H1 (cell line): Measurements from ENCODE around the gene DCUN1D4. TPM values are rescaled to one million over a fixed set of nuclear protein-coding genes. Genes with fewer than 3 reads are reported as not detected.

Experiments
- CTCF ChIA-PET: fragments of 300-600 bp; sonication (Branson Sonifier 250); formaldehyde crosslinking; loops from one replicate; lab custom pipeline; 2021; ENCODE audit not compliant: partially characterized antibody; lab: Charles Lee
- POLR2A ChIA-PET: fragments of 300-600 bp; sonication (Branson Sonifier 250); formaldehyde crosslinking; loops from one replicate; lab custom pipeline; 2021; ENCODE audit warnings: inconsistent platforms; ENCODE audit not compliant: partially characterized antibody; lab: Charles Lee
- DNase-seq, 2 experiments: peaks; one replicate each; pipeline versions ENCODE4 v3.0.0 to v3.0.0-alpha.2; 2010 to 2022; ENCODE audit warnings: low spot score in 2 of 2, low read depth in 1 of 2, mixed read lengths in 1 of 2
- FAIRE-seq: peaks from 2 replicates; lab custom pipeline; 2011; peaks lifted over from hg19 to GRCh38; lab: Jason Lieb, UNC
- H2AFZ ChIP-seq: 2 replicates; pipeline ENCODE4 v1.8.1; 2012; ENCODE audit warnings: low read length, inconsistent platforms
- H2AK5ac ChIP-seq: 2 replicates; pipeline ENCODE4 v1.6.1; 2013; ENCODE audit warnings: low read depth, low read length
- H2BK120ac ChIP-seq: replicated peaks from 2 replicates; pipeline ENCODE3; 2013; ENCODE audit warnings: low read depth, low read length, inconsistent platforms
- H2BK12ac ChIP-seq: 2 replicates; pipeline ENCODE4 v1.6.1; 2013; ENCODE audit warnings: low read depth, low read length
- H2BK15ac ChIP-seq: 2 replicates; pipeline ENCODE4 v1.6.1; 2013; ENCODE audit warnings: low read length
- H2BK20ac ChIP-seq: 2 replicates; pipeline ENCODE4 v1.6.1; 2013; ENCODE audit warnings: low read length
- H2BK5ac ChIP-seq: 2 replicates; pipeline ENCODE4 v1.6.1; 2013; ENCODE audit warnings: low read depth, low read length
- H3K14ac ChIP-seq: 2 replicates; pipeline ENCODE4 v1.6.1; 2013; ENCODE audit warnings: inconsistent platforms; ENCODE audit not compliant: insufficient read length
- H3K18ac ChIP-seq: 2 replicates; pipeline ENCODE4 v1.6.1; 2013; ENCODE audit warnings: low read length; ENCODE audit errors: extremely low read depth
- H3K23ac ChIP-seq: 2 replicates; pipeline ENCODE4 v1.6.1; 2013; ENCODE audit warnings: inconsistent platforms; ENCODE audit not compliant: insufficient read length
- H3K23me2 ChIP-seq: 2 replicates; pipeline ENCODE4 v1.6.1; 2013; ENCODE audit warnings: low read depth, low read length
- H3K27ac ChIP-seq: 2 replicates; pipeline ENCODE4 v1.6.1; 2011; ENCODE audit warnings: low read depth, low read length, inconsistent platforms
- H3K27me3 ChIP-seq, 4 experiments: replicated peaks in 1 of 4; 1 replicate in 1 of 4; 2 replicates in 3 of 4; pipeline versions ENCODE4 v1.6.1 to v1.8.1; 2011 to 2013; ENCODE audit warnings: low read length in 3 of 4, mild to moderate bottlenecking in 3 of 4, inconsistent platforms in 2 of 4, mixed read lengths in 2 of 4, moderate library complexity in 1 of 4; ENCODE audit not compliant: control insufficient read depth in 3 of 4, insufficient read depth in 3 of 4; ENCODE audit errors: extremely low read depth in 1 of 4
- H3K36me3 ChIP-seq, 4 experiments: 2 replicates each; pipeline versions ENCODE4 v1.6.1 to v1.8.1; 2011 to 2013; ENCODE audit warnings: mild to moderate bottlenecking in 4 of 4, low read length in 3 of 4, moderate library complexity in 2 of 4, control low read depth in 1 of 4, inconsistent platforms in 1 of 4; ENCODE audit not compliant: insufficient read depth in 4 of 4, control insufficient read depth in 2 of 4
- H3K4ac ChIP-seq: replicated peaks from 2 replicates; pipeline ENCODE3; 2013; ENCODE audit warnings: low read length, low read depth, mixed read lengths, inconsistent platforms; ENCODE audit not compliant: insufficient read length
- H3K4me1 ChIP-seq, 4 experiments: replicated peaks in 1 of 4; 1 replicate in 1 of 4; 2 replicates in 3 of 4; pipeline versions ENCODE4 v1.6.1 to v1.8.1; 2011 to 2013; ENCODE audit warnings: low read length in 3 of 4, inconsistent platforms in 2 of 4, mixed read lengths in 1 of 4; ENCODE audit not compliant: insufficient read depth in 4 of 4, control insufficient read depth in 3 of 4
- H3K4me2 ChIP-seq, 2 experiments: 2 replicates each; pipeline versions ENCODE4 v1.6.1 to v1.8.1; 2011 to 2013; ENCODE audit warnings: low read depth in 2 of 2, low read length in 2 of 2, control low read depth in 1 of 2, inconsistent platforms in 1 of 2, mild to moderate bottlenecking in 1 of 2; ENCODE audit not compliant: insufficient read depth in 1 of 2
- H3K4me3 ChIP-seq, 4 experiments: fragments of 200-600, 300-600 bp in 1 of 4; sonication (generic), shearing (Covaris generic), sonication (Bioruptor Twin) in 1 of 4; 2 replicates each; pipeline versions ENCODE4 v1.5.1 to v1.8.1; 2011 to 2016; ENCODE audit warnings: low read length in 4 of 4, low read depth in 3 of 4, control low read depth in 2 of 4, inconsistent platforms in 2 of 4, mild to moderate bottlenecking in 2 of 4, mixed read lengths in 1 of 4, moderate library complexity in 1 of 4; ENCODE audit not compliant: insufficient read depth in 2 of 4; ENCODE audit errors: extremely low read depth in 1 of 4
- H3K56ac ChIP-seq: replicated peaks from 2 replicates; pipeline ENCODE3; 2013; ENCODE audit warnings: low read depth, mild to moderate bottlenecking, mixed read lengths, low read length, inconsistent platforms; ENCODE audit not compliant: insufficient read length
- H3K79me1 ChIP-seq: 2 replicates; pipeline ENCODE4 v1.6.1; 2013; ENCODE audit warnings: low read depth, low read length, control low read depth
- H3K79me2 ChIP-seq, 2 experiments: 2 replicates each; pipeline versions ENCODE4 v1.6.1 to v1.8.1; 2012 to 2013; ENCODE audit warnings: low read length in 2 of 2, mild to moderate bottlenecking in 2 of 2, inconsistent platforms in 1 of 2; ENCODE audit not compliant: insufficient read depth in 2 of 2, control insufficient read depth in 1 of 2
- H3K9ac ChIP-seq, 4 experiments: replicated peaks in 1 of 4; 1 replicate in 1 of 4; 2 replicates in 3 of 4; pipeline versions ENCODE4 v1.6.1 to v1.8.1; 2011 to 2013; ENCODE audit warnings: low read depth in 3 of 4, low read length in 3 of 4, control low read depth in 2 of 4, mild to moderate bottlenecking in 2 of 4, moderate library complexity in 2 of 4, inconsistent platforms in 1 of 4; ENCODE audit errors: extremely low read depth in 1 of 4
- H3K9me3 ChIP-seq, 2 experiments: 2 replicates each; pipeline versions ENCODE4 v1.6.1 to v1.8.1; 2012 to 2013; ENCODE audit warnings: mild to moderate bottlenecking in 2 of 2, moderate library complexity in 2 of 2, control low read depth in 1 of 2, inconsistent platforms in 1 of 2, low read depth in 1 of 2, low read length in 1 of 2, mixed read lengths in 1 of 2; ENCODE audit not compliant: insufficient read depth in 2 of 2
- H4K20me1 ChIP-seq, 2 experiments: replicated peaks in 1 of 2; 2 replicates each; pipeline versions ENCODE3 to v1.8.1; 2011 to 2013; ENCODE audit warnings: inconsistent platforms in 2 of 2, low read length in 2 of 2, mild to moderate bottlenecking in 1 of 2; ENCODE audit not compliant: insufficient read depth in 2 of 2, control insufficient read depth in 1 of 2
- H4K5ac ChIP-seq: 2 replicates; pipeline ENCODE4 v1.6.1; 2013; ENCODE audit warnings: low read length, low read depth, mixed read lengths, inconsistent platforms; ENCODE audit not compliant: insufficient read length
- H4K8ac ChIP-seq: 2 replicates; pipeline ENCODE4 v1.8.0; 2013; ENCODE audit warnings: mild to moderate bottlenecking, moderate library complexity, low read length, inconsistent platforms; ENCODE audit not compliant: insufficient read depth; ENCODE audit errors: extremely low read depth
- H4K91ac ChIP-seq: replicated peaks from 2 replicates; pipeline ENCODE3; 2013; ENCODE audit warnings: low read length, mixed read lengths, inconsistent platforms; ENCODE audit not compliant: insufficient read length
- ASH2L ChIP-seq: fragments of 200-600, 300-600 bp; sonication (generic); IDR thresholded peaks from one replicate; pipeline ENCODE4 v1.7.1; 2017; ENCODE audit warnings: low read length
- BCL11A ChIP-seq, 2 experiments: IDR thresholded peaks; one replicate each; pipeline ENCODE4 v1.6.1; 2011; ENCODE audit warnings: low read depth in 2 of 2, low read length in 2 of 2, mild to moderate bottlenecking in 2 of 2
- CBX5 ChIP-seq: fragments of 300-800, 300-1000 bp; sonication (generic); IDR thresholded peaks from 2 replicates; pipeline ENCODE4 v1.7.1; 2016; ENCODE audit warnings: antibody characterized with exemption, low read length, low read depth
- CEBPB ChIP-seq: IDR thresholded peaks from 2 replicates; pipeline ENCODE4 v1.6.1; 2012; ENCODE audit warnings: low read depth, low read length
- FOSL1 ChIP-seq: IDR thresholded peaks from 2 replicates; pipeline ENCODE4 v1.6.1; 2011; ENCODE audit warnings: mild to moderate bottlenecking, low read depth, low read length, moderate library complexity; ENCODE audit not compliant: insufficient read depth
- GABPA ChIP-seq: IDR thresholded peaks from 2 replicates; pipeline ENCODE4 v1.6.1; 2011; ENCODE audit warnings: mild to moderate bottlenecking, low read length, moderate library complexity, borderline replicate concordance; ENCODE audit not compliant: insufficient read depth
- PHF8 ChIP-seq: fragments of 200-600 bp; sonication (generic); conservative IDR thresholded peaks from 2 replicates; pipeline ENCODE4 v1.7.1; 2012; ENCODE audit warnings: low read depth, mild to moderate bottlenecking, inconsistent platforms, low read length, moderate library complexity
- SIN3A ChIP-seq, 2 experiments: IDR thresholded peaks in 1 of 2; conservative IDR thresholded peaks in 1 of 2; 2 replicates each; pipeline ENCODE4 v1.6.1; 2011 to 2012; ENCODE audit warnings: low read length in 2 of 2, improper control_type of control experiment in 1 of 2, low read depth in 1 of 2, mild to moderate bottlenecking in 1 of 2
- TCF12 ChIP-seq: IDR thresholded peaks from 2 replicates; pipeline ENCODE4 v1.6.1; 2011; ENCODE audit warnings: low read depth, mild to moderate bottlenecking, low read length
- YY1 ChIP-seq: IDR thresholded peaks from 2 replicates; pipeline ENCODE4 v1.6.1; 2011; ENCODE audit warnings: low read depth, mild to moderate bottlenecking, low read length
- WGBS, 2 experiments: shearing (Covaris generic) in 1 of 2; methylation state at CpG; one replicate each; pipeline versions ENCODE4 v1.1.6 to v1.1.7; 2013 to 2015; ENCODE audit warnings: low lambda C conversion rate in 2 of 2, mixed read lengths in 2 of 2, inconsistent platforms in 1 of 2, low coverage in 1 of 2, missing lambda C conversion rate in 1 of 2; ENCODE audit not compliant: insufficient replicate concordance in 2 of 2, insufficient coverage in 1 of 2, insufficient read length in 1 of 2; ENCODE audit errors: extremely low coverage in 1 of 2, missing lambda C conversion rate in 1 of 2; 5-methylcytosine and 5-hydroxymethylcytosine counted together
- polyA plus RNA-seq, 7 experiments: library from polyadenylated mRNA; depleted of rRNA in 3 of 7; stranded (reverse) in 5 of 7; unstranded in 2 of 7; fragments of >200 nt in 5 of 7; fragments of 200-250 nt in 2 of 7; gene quantifications; 1 replicate in 5 of 7; 2 replicates in 1 of 7; 4 replicates in 1 of 7; pipeline versions ENCODE4 v1.2.1 to v1.2.3, GENCODE V29; 2011 to 2013; ENCODE audit warnings: missing spikeins in 2 of 7, mixed read lengths in 2 of 7
- total RNA-seq: library from RNA; stranded (reverse); fragmentation: NEBNext Ultra II Directional; extraction: Animal tissue kit (Norgen Biotek cat#: 25700); gene quantifications from 2 replicates; pipeline ENCODE4 v1.2.1, GENCODE V29; 2021

The DCUN1D4 gene
- total and polyA plus RNA-seq, 2 of the 8 experiments (the other 6 are each of a cell fraction or from before 2014, with no cell fraction given): 22.9 to 55.9 TPM

DNA sequence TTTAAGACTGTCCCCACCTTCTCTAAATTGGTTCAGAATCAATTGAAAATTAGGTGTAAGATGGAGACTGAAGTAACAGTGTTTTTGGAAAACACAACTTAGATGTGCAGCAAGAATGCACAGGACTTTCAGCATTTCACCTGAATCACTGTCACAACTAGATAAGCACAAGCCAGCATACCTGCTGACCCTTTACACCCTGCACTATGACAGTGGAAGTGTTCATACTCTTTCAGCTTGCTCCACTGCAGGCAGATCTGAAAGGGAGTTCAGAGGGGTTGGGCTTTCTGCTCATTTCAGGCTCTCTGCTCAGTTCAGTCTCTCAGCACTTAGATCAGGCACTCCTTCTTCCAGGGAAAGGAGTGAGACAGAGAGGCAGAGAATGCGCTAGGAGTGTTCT lies 22.8 kb downstream of the DCUN1D4 start:
- Histone ChIP-seq H3K4me3 (no peak overlapping the region), H3K4me1 (peaks cover 0 to 4% (median 2%) of the 10 kb centered on the region in 4 experiments; a peak in 3 of 7 replicates), H2BK5ac (no peak overlapping the region), H4K5ac (no peak overlapping the region), H4K91ac (no peak overlapping the region), H3K4me2 (no peak overlapping the region), H3K79me1 (peaks cover 6% of the 10 kb centered on the region), H3K23ac (no peak overlapping the region), H2AFZ (no peak overlapping the region), H3K4ac (no peak overlapping the region), H2BK12ac (no peak overlapping the region), H3K27me3 (no peaks in the 10 kb centered on the region), H4K20me1 (peaks cover 3 to 5% of the 10 kb centered on the region in 2 experiments), H2BK20ac (no peak overlapping the region), H3K9me3 (no peaks in the 10 kb centered on the region), H2BK120ac (no peak overlapping the region), H4K8ac (no peak overlapping the region), H2BK15ac (no peak overlapping the region), H3K79me2 (peaks cover 0 to 24% of the 10 kb centered on the region in 2 experiments; a peak in 2 of 4 replicates), H3K9ac (no peak overlapping the region), H3K36me3 (peaks cover 10 to 47% (median 25%) of the 10 kb centered on the region in 4 experiments; a peak in 7 of 8 replicates), H3K18ac (no peak overlapping the region), H2AK5ac (no peak overlapping the region), H3K14ac (no peak overlapping the region), H3K27ac (no peak overlapping the region), H3K23me2 (no peaks in the 10 kb centered on the region), H3K56ac (no peak overlapping the region)
- no peak for TF ChIP-seq CBX5
- TF ChIP-seq FOSL1: no peak
- TF ChIP-seq PHF8: no peak
- TF ChIP-seq CEBPB: no peak
- no peak for TF ChIP-seq GABPA
- TF ChIP-seq YY1: no peak
- no peak for TF ChIP-seq TCF12
- TF ChIP-seq SIN3A (conservative IDR thresholded peaks at IDR 0.05 in 1 of 2, IDR thresholded peaks at IDR 0.05 in 1 of 2; ENCODE audit: low read depth in 1 of 2, low read length in 2 of 2): no peak
- no peak for TF ChIP-seq BCL11A (IDR thresholded peaks at IDR 0.05; ENCODE audit: low read depth in 2 of 2, low read length in 2 of 2)
- TF ChIP-seq ASH2L: no peak
- FAIRE-seq (no peak), DNase-seq (no peak)
- ChIA-PET CTCF (interaction anchor here (2.6 kb wide), 1 partner anchor 19 kb away, joined by 14 read pairs; no protein-coding TSS in a partner anchor), POLR2A (no interaction called here)
- WGBS, 2 experiments: 95% methylated on average over 1 of the region's 1 CpG; no CpG with 5 or more reads in 1 of the 2 experiments
